ENCODE measurements around the gene SPSB1.

The SPSB1 gene

DNA sequence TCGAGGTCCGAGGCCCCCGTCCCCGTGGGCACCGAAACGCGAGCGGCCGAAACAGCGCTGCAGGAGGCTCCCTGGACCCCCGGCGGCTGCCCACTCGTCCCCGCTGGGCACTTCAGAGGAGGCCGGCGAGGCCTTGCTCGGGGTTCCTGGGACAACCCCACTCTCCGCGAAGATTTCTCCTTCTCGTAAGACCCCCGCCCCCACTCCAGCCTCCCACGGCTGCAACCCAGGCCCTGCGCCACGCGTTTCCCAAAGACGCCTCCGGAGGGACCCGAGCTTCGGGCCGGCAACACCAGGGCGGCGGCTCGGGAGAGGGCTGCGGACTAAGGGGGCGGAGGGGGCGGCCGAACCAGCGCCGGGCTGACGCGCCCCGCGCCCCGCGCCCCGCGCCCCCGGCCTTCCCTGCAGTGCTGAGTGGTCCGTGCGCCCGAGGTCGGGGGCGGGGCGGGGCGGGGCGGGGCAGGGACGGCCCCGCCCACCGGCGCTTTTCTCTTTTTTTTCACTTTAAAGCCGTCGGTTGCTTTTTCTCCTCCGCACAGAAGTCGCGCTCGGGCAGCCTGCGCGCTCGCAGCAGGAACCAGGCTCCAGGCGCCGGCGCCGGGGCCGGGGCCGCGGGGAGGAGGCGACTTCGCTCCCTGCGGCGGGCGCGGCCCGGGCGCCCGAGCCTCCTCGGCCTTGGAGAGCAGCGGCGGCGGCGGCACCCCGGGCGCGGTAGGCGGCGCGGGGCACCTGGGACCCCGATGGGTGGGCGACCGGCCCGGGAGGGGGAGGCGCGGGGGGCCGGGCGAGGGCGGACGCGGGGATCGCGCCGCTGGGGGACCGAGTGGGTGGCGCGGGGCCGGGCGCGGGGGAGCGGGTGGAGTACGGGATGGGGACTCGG, at the start of gene SPSB1:
TSS of gene SPSB1 (plus strand) at position 534 of the 880 bp plus-strand sequence. CDS start 62,998 bp downstream, outside the sequence.
- peak; percentile 32 to 41 for DNase-seq (ENCODE audit: low read depth in 2 of 2)

DNA sequence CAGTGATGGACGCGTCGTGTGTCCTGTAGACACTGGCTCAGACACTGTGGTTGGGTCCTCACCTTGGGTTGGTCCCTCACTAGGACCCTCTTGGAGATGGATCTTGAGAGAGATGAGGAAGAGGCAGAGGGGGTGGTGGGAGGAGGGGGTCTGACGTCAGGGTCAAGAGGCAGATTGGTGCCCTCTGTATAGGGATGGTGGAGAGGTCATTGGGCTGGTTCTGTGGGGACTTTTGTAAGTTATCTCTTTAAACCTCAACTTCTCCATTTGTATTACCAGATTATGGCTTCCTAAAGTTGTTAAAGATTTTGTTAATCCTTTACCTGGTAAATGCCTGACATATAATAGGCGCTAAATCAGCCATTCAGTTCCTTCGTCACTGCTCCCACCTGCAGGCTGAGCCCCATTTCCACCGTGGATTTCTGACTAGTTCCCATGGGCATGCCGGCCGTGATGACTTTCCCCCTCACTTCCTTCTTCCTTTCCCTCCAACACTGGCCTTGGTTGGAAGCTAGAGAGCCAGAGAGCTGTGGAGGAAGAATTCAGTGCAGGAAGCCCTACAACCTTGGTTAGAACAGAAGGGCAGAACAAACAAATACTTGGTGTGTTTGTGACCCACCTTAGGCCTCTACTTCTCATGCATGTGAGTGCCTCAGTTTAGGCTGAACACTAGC, 49.5 kb upstream of the SPSB1 start:
- no peak for DNase-seq (ENCODE audit: low read depth in 2 of 2)

DNA sequence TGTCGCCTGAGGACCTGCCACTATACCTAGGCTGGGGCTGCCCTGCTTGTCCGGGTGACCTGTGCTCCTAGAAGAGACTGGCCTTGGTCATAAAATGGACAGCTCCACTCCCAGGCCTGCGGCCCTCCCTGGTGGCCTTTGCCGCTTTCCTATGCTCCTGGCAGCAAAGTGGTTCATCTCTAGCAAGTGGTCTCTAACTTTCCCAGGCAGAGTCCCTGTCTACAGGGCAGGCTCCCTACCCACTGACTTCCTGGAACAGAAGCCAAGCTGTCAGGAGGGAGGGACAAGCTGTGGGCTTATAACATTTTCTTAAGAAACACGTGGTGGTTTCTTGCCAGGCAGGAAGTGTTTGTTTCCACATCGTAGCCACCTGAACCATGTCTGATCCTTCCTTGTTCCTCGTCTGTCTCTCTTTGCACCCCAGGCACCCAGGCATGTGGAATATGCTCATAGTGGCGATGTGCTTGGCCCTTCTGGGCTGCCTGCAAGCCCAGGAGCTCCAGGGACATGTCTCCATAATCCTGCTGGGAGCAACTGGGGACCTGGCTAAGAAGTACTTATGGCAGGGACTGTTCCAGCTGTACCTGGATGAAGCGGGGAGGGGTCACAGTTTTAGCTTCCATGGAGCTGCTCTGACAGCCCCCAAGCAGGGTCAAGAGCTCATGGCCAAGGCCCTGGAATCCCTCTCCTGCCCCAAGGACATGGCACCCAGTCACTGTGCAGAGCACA, 48.0 kb upstream of the SPSB1 start:
- no peak for DNase-seq (ENCODE audit: low read depth in 2 of 2)

DNA sequence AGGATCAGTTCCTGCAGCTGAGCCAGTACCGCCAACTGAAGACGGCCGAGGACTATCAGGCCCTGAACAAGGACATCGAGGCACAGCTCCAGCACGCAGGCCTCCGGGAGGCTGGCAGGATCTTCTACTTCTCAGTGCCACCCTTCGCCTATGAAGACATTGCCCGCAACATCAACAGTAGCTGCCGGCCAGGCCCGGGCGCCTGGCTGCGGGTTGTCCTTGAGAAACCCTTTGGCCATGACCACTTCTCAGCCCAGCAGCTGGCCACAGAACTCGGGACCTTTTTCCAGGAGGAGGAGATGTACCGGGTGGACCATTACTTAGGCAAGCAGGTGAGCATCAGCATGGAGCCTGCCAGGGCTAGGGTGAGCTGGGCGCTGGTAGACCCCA, 47.5 kb upstream of the SPSB1 start:
- no peak for DNase-seq (ENCODE audit: low read depth in 2 of 2)

DNA sequence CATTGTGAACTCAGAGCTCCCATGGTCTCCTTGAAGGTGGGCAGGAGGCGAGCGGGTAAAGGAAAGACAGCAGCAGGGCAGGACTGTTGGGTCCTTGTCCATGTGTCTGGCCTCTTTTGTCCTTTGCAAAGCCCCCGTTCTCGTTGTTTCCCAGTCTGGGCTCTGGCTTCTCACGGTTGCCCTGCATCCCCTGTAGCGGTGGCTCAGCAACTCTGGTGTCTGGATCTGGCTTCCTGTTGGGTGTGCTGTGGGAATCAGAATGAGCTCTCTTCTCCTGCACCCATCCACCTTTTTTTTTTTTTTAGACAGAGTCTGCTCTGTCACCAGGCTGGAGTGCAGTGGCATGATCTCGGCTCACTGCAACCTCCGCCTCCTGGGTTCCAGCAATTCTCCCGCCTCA, 47.0 kb upstream of the SPSB1 start:
- DNase-seq (ENCODE audit: low read depth in 2 of 2), result no peak

DNA sequence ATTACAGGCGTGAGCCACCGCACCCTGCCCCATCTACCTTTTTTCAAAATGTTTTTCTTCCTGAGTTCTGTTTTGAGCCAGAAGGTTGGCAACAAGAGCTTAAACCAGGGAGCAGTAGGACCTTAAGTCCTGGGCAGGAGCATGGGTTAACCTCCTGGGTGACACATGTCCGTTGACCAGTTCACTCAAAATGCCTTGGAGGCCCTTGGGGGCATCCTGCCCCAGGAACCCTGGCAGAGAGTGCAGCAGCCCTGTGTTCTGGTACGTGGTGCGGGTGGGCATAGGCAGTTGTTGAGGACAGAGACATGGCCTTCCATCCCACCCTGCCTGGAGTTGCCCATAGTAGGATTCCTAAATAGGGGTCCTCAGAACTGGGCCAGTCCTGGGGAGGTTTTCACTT, 46.5 kb upstream of the SPSB1 start:
- DNase-seq (ENCODE audit: low read depth in 2 of 2), result no peak

DNA sequence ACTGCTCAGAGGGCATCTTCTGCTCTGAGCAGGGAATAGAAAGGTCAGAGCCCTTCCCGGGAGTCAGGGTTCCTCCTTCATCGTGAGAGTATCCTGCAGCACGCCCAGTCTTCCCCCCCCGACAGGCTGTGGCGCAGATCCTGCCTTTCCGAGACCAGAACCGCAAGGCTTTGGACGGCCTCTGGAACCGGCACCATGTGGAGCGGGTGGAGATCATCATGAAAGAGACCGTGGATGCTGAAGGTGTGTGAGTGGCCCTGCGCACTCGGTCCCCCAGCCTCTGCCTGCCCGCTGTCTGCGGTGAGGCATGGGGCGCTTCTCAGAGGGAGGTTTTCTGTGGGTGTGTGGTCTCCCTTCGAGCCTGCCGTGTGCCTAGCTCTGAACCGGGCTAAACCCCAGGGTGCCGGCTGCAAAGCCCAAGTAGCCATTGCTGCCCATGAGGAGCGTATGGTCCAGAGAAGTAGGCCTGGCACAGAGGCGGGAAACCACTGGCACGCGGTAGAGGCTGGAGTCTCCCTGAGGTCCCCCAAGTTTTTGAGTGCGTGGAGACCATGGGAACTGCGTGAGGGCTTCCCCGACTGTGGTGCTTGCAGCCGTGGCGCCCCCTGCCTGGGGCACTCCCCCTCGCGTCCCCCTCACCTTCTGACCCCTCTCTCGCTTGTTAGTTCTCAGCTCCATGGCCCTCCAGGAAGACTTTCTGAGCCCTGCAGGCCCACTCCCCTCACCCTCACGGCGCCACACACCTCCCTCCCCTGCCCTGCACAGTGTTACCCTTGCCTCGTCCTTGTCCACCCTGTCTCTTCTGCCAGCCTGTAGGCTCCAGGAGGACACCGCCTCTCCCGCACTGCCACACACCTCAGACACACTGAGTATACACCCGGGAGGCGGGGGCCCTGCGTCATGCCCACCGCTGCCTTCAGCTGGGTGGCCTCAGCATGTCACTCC, 45.6 kb upstream of the SPSB1 start:
- no peak for DNase-seq (ENCODE audit: low read depth in 2 of 2)

DNA sequence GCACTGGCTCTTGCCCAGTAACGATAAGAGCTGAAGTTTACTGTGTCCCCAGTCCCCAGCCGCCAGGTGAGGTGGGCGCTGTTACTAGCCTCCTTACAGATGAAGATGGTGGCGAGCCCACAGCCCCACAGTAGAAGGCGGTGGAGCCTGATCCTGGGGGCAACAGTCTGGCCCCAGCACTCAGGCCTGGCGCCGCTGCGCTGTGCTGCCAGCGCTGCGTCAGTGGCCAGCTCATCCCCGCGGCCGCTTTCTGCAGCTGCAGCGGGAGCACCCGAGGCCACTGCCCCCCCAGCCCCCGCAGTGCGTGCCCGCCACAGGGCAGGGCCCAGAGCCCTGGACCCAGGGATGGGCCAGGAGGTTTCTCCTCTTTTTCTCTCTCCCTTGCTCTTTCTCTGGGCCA, 44.8 kb upstream of the SPSB1 start:
- DNase-seq (ENCODE audit: low read depth in 2 of 2), result no peak

DNA sequence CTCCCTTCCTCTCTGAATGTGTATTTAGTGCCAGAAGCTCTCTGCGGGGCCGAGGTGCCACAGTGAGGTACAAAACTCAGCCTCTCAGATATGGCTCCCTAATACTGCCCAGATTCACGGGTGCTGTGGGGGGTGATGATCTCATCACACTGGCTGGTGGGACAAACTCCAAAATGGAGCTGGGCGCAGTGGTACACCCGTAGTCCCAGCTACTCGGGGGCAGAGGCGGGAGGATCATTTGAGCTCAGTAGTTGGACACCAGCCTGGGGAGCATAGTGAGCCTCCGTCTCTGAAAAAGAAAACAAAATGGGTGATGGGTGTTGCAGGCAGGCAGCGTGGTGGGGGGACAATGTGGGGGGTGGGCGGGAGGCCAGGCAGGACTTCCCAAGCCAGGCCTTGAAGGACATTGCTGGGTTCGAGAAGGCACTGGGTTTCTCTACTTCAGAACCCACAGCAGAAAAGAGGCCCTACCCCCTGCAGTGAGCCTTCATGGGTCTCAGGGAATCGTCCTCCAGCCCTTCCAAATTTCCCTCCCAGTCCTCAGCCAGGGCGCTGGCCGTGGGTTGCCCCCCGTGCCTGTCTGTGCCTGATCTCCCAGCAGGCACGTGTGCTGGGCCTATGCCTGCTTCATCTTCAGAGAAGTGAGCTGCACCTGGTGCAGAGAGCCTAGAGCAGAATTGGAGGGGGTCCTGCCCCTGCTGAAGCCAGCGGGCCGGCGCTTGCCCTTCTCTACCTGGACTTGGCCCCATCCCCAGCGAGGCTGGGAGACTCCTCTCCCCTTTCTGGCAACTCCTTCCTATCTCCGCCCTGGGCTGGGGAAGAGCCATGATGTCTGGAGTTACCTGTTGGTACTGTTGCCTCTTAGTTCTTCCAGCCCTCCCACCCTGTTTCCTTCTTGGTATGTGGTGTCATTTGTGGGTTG, 44.1 kb upstream of the SPSB1 start:
- DNase-seq (ENCODE audit: low read depth in 2 of 2), result no peak

DNA sequence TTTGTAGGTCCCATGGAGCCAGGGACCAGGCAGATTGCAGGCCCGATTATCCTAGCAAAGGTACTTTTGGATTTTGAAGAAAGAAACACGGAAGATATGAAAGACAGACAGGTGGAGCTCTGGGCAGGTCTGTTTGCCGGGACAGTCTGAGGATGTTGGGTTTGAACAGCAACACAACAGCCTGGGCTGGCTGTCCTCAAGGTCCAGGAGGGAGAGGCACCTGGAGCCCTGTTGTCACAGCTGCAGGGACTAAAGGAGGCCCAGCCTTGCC, 43.5 kb upstream of the SPSB1 start:
- no peak for DNase-seq (ENCODE audit: low read depth in 2 of 2)

DNA sequence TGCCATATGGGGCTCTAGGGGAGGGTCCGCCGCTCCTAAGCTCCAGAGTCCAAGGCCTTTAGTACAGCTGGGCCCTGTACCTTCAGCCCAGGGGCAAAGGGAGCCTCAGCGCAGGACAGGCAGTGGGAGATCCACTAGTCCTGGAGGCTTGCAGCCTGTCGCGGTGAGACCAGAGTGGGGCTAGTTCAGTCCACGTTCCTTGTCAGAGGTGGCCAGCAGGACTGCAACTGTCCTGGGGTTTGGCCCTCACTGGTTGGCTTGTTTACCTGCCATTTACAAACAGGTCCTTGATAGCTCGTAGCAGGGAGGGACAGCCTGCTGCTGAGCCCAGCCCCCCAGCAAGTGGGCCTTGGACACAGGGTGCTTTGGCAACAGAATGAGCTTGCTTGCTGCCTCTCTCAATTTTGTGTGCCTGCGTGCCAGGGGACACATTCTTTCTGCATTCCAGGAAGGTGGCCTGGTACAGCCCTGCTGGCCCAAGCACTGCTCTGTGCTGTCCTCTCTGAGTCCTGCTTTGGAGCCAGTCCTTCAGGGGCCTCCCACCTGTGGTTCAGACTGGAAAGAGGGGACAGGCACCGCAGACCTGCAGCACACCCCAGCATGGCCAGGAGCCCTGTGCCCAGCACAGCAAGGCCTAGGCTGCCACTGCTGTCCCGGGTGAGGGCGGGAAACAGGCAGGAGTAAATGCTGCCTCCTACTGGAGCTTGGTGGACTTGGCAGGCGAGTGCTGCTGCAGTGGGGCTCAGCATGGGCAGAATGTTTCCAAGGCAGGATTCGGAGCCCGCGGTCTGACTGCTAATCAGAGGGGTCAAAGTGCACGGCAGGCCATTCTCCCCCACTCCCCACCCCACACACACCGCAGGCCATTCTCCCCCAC, 42.9 kb upstream of the SPSB1 start:
- no peak for DNase-seq (ENCODE audit: low read depth in 2 of 2)

DNA sequence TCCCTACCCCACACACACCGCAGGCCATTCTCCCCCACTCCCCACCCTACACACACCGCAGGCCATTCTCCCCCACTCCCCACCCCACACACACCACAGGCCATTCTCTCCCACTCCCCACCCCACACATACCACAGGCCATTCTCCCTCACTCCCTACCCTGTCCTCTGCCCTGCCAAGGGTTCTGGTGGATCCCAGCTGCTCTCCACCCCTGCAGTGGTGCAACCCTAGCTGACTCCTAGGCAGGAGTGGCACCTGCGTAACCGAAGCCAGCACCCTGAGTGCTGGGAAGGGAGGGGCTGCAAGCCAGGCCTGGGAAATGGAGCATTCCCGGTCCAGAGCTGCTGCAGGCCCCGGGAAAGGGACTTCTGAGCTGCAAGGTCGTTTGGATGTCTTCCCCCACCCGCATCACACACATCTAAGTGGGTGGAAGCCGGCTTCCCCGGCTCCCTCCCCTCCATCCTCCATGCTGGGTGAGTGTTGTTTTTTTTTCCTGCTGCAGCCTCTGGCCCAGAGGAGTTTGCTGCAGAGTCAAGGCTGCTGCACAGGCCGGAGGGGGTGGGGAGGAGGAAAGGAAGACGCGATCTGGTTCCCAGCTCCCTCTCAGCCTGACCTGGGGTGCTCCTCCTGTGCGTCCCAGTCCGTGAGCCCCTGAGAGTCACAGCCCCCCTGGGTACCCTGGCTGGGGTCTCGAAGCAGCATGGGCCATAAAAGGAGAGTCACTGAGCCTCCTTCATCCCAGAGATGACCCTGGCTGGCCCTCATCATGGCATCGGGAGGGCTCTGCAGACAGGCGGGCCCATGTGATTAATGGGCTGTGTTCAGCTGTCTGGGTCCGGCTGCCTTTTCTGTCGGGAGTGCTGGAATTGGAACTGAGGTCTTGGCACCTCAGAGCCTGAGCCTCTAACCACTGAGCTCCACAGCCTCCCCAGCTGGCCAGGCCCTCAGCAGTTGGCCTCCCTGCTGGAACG, 42.0 kb upstream of the SPSB1 start:
- no peak for DNase-seq (ENCODE audit: low read depth in 2 of 2)

DNA sequence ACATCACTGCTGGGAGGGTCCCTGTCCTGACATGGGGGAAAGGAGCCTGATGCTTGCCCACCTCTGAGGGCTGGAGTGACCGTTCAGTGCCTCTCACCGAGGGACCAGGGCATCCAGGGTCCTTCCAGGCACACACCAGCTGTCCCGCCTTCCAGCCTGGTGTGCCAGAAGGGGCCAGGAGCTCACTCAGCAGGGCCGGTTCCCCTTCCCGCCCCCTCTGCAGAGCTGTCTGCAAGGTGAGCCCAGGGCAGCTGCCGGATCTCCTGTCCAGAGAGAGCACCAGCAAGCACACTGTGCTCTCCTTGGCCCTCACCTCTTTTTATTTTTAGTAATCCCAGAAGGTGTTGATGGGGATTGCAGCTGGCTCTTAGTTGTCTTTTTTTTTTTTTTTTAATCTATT, 41.2 kb upstream of the SPSB1 start:
- no peak for DNase-seq (ENCODE audit: low read depth in 2 of 2)

DNA sequence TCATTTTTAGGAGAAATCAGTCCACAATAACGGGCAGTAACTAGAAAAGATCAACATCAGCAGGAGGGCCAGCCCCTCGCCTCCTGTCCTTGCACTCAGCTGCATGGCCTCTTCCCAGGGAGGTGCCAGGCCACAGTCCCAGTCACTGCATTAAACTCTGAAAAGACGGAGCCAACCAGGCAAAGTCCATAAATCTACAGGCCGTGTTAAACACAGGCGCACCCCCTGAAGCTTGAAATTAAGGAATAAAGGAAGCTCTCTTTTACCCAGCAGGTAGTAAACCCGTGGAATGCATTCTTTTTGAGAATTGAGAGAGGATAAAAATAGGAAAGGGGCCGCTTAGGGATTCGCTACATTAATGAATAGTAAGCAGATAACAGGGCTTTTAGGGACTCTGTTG, 39.7 kb upstream of the SPSB1 start:
- DNase-seq (ENCODE audit: low read depth in 2 of 2), result no peak

DNA sequence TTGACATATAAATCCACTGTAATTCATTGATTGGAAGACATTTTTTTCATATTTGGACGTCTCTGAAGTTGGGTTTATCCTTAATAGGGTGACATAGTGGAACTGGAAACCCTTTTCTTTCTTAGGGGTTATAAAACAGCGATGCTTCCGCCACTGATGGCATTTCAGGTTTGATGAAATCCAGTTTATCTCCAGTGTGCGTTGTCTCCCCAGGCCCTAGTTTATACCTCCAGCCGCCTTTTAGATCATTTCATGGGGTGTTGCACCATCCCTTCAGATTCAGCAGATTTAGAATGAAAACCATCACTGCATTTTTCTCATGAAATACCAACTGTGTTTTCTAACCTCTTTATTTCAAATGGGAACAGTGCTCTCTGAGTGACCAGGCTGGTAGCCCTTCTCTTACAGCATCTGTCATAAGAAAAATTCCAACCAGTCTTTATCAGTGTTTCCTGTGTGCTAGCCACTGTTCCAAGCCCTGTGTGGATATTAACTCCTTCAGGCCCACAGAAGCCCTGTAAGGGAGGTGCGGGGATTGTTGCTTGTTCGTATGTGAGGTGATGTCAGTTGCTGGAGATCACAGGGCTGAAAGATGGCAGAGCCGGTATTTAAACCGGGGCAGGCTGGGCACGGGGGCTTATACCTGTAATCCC, 39.1 kb upstream of the SPSB1 start:
- no peak for DNase-seq (ENCODE audit: low read depth in 2 of 2)

DNA sequence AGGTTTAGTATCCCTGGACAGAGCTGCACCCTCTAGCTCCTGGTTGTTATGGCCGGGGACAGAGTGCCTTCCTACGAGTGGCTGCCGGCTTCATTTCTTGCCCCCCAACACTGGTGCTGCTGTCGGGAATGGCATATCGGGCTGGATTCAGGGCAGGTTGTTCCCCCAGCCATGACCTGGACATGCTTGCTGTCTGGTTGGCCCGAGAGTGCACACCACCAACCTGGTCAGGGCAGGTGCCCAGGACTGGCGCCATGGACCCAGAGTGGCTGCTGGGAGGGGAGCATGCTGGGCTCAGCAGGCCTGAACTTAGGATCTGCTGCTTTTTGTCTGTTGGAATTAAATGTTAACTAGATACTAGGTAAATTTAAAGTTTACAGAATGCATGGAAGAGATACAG, 36.4 kb upstream of the SPSB1 start:
- DNase-seq (ENCODE audit: low read depth in 2 of 2), result no peak

DNA sequence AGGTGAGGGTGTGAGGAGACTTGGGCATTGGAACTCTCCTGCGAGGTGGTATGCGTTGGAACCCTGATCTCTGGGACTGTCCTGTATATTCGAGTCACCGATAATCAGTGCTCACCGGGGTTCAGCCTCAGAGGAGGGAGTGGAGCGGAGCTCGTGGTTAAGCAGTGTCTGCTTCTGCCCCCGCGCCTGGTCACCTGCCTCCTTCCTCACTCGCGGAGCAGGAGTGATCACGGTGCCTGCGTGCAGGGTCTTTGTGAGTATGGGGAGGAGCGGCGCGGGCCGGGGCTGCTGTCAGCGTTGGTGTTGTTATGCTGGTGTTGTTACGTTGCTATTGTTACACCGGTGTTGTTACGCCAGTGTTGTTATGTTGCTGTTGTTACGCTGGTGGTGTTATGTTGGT, 34.8 kb upstream of the SPSB1 start:
- DNase-seq (ENCODE audit: low read depth in 2 of 2), result no peak

DNA sequence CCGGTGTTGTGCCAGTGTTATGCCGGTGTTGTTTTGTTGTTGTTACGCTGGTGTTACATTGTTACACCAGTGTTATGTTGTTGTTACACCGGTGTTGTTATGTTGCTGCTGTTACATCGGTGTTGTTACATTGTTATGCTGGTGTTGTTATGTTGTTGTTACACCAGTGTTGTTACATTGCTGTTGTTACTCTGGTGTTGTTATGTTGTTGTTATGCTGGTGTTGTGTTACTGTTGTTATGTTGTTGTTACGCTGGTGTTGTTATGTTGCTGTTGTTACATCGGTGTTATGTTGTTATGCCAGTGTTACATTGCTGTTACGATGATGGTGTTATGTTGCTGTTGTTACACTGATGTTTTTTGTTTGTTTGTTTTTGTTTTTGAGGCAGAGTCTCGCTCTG, 34.1 kb upstream of the SPSB1 start:
- DNase-seq (ENCODE audit: low read depth in 2 of 2), result no peak
